ENCODE results near the gene SNCA.

GRCh38 chr4:89788206-89789072 lies 48.5 kb downstream of the SNCA start:
- TF ChIP-seq CTCF (IDR thresholded peaks at IDR 0.05) (no peak), EZH2 (IDR thresholded peaks at IDR 0.05) (no peak)
